SK-N-SH (cell line): Measurements from ENCODE around the gene HAT1. TPM values are rescaled to one million over a fixed set of nuclear protein-coding genes. Genes with fewer than 3 reads are reported as not detected.

Experiments
- CTCF ChIA-PET: fragments of 300-600, 350-600 bp; formaldehyde crosslinking; extraction: SDS; loops from one replicate; lab custom pipeline; 2021; lab: Yijun Ruan, JAX
- POLR2A ChIA-PET: fragments of 350-600 bp; sonication (Branson Sonifier 250); formaldehyde crosslinking; extraction: SDS; loops from one replicate; lab custom pipeline; 2020; ENCODE audit warnings: antibody characterized with exemption, inconsistent platforms; lab: Yijun Ruan, JAX
- DNase-seq: peaks from one replicate; pipeline ENCODE4 v3.0.0; 2012
- H2AFZ ChIP-seq: fragments of 200-600 bp; sonication (generic); 2 replicates; pipeline ENCODE4 v1.8.1; 2016; ENCODE audit warnings: antibody characterized with exemption, mild to moderate bottlenecking, low read depth
- H3F3A ChIP-seq: fragments of 200-600 bp; sonication (generic); replicated peaks from 2 replicates; pipeline ENCODE3; 2016; ENCODE audit warnings: antibody characterized with exemption, mild to moderate bottlenecking; ENCODE audit not compliant: insufficient read depth
- H3K27ac ChIP-seq, 2 experiments: fragments of 200-500 bp in 1 of 2; fragments of 200-600 bp in 1 of 2; sonication (Bioruptor generic) in 1 of 2; sonication (generic), shearing (Covaris generic) in 1 of 2; 2 replicates each; pipeline versions ENCODE4 v1.5.1 to v1.6.1; 2014 to 2016; ENCODE audit warnings: low read depth in 2 of 2, inconsistent platforms in 1 of 2, low read length in 1 of 2, mild to moderate bottlenecking in 1 of 2, mixed read lengths in 1 of 2
- H3K27me3 ChIP-seq: fragments of 200-600 bp; sonication (generic), shearing (Covaris generic); 2 replicates; pipeline ENCODE4 v1.6.1; 2016; ENCODE audit warnings: mixed run types; ENCODE audit not compliant: insufficient read depth
- H3K36me3 ChIP-seq, 2 experiments: fragments of 200-500 bp in 1 of 2; fragments of 200-600 bp in 1 of 2; sonication (Bioruptor generic) in 1 of 2; sonication (generic) in 1 of 2; replicated peaks in 1 of 2; 2 replicates each; pipeline versions ENCODE3 to v1.5.1; 2014 to 2016; ENCODE audit warnings: low read length in 1 of 2, mild to moderate bottlenecking in 1 of 2; ENCODE audit not compliant: insufficient read depth in 2 of 2, control insufficient read depth in 1 of 2
- H3K4me1 ChIP-seq, 2 experiments: fragments of 200-500 bp in 1 of 2; fragments of 200-600 bp in 1 of 2; sonication (Bioruptor generic) in 1 of 2; sonication (generic), shearing (Covaris generic) in 1 of 2; 2 replicates each; pipeline versions ENCODE4 v1.5.1 to v1.6.1; 2014 to 2016; ENCODE audit warnings: low read depth in 1 of 2, low read length in 1 of 2, mixed run types in 1 of 2; ENCODE audit not compliant: insufficient read depth in 2 of 2, control insufficient read depth in 1 of 2
- H3K4me2 ChIP-seq: fragments of 200-600 bp; sonication (generic), shearing (Covaris generic); 2 replicates; pipeline ENCODE4 v1.6.1; 2017; ENCODE audit warnings: mixed run types
- H3K4me3 ChIP-seq, 2 experiments: fragments of 200-500 bp in 1 of 2; fragments of 200-600 bp in 1 of 2; sonication (Bioruptor generic) in 1 of 2; sonication (generic), shearing (Covaris generic) in 1 of 2; 2 replicates each; pipeline versions ENCODE4 v1.5.1 to v1.8.1; 2014 to 2016; ENCODE audit warnings: low read depth in 2 of 2, inconsistent platforms in 1 of 2, low read length in 1 of 2, mild to moderate bottlenecking in 1 of 2, mixed read lengths in 1 of 2, moderate library complexity in 1 of 2
- H3K79me2 ChIP-seq: fragments of 200-600 bp; sonication (generic); 2 replicates; pipeline ENCODE4 v1.8.1; 2017; ENCODE audit warnings: mild to moderate bottlenecking; ENCODE audit not compliant: insufficient read depth
- H3K9ac ChIP-seq: fragments of 200-600 bp; sonication (generic); 2 replicates; pipeline ENCODE4 v1.6.1; 2017; ENCODE audit warnings: mixed run types
- H3K9me2 ChIP-seq: fragments of 200-600 bp; sonication (generic); 2 replicates; pipeline ENCODE4 v1.6.1; 2017; ENCODE audit warnings: mixed run types
- H3K9me3 ChIP-seq: fragments of 200-600 bp; sonication (generic); 2 replicates; pipeline ENCODE4 v1.6.1; 2017; ENCODE audit warnings: mixed run types, mild to moderate bottlenecking, moderate library complexity
- H4K20me1 ChIP-seq: fragments of 200-600 bp; sonication (generic); 2 replicates; pipeline ENCODE4 v1.6.1; 2017; ENCODE audit warnings: mild to moderate bottlenecking, mixed run types; ENCODE audit not compliant: insufficient read depth
- CHD2 ChIP-seq: fragments of 150-350 bp; IDR thresholded peaks from 2 replicates; pipeline ENCODE4 v1.6.1; 2018; ENCODE audit warnings: low read length; ENCODE audit not compliant: partially characterized antibody
- ELF1 ChIP-seq: IDR thresholded peaks from 2 replicates; pipeline ENCODE4 v1.4.0; 2012
- EP300 ChIP-seq, 2 experiments: IDR thresholded peaks; 2 replicates each; pipeline versions ENCODE4 v1.4.0 to v1.6.1; 2012; ENCODE audit warnings: borderline replicate concordance in 1 of 2, low read depth in 1 of 2, low read length in 1 of 2
- EZH2phosphoT487 ChIP-seq: fragments of 200-600 bp; sonication (generic); IDR thresholded peaks from 2 replicates; pipeline ENCODE4 v1.6.1; 2017; ENCODE audit warnings: low read depth, mixed run types, mild to moderate bottlenecking, antibody characterized with exemption, moderate library complexity, borderline replicate concordance
- FOSL2 ChIP-seq: IDR thresholded peaks from 2 replicates; pipeline ENCODE4 v1.4.0; 2012; ENCODE audit warnings: low read depth, mild to moderate bottlenecking, moderate library complexity, borderline replicate concordance
- GATA2 ChIP-seq: sonication (generic); formaldehyde crosslinking; IDR thresholded peaks from 2 replicates; pipeline ENCODE4 v1.5.0; 2020; ENCODE audit warnings: mild to moderate bottlenecking, missing genetic modification reagents
- JUND ChIP-seq: IDR thresholded peaks from 2 replicates; pipeline ENCODE4 v1.4.0; 2012
- MXI1 ChIP-seq: IDR thresholded peaks from 2 replicates; pipeline ENCODE4 v1.6.1; 2012; ENCODE audit warnings: mild to moderate bottlenecking, low read depth, low read length, improper control_type of control experiment
- POLR2AphosphoS5 ChIP-seq: IDR thresholded peaks from 2 replicates; pipeline ENCODE4 v1.6.1; 2012; ENCODE audit warnings: low read depth, low read length
- RXRA ChIP-seq: IDR thresholded peaks from 2 replicates; pipeline ENCODE4 v1.4.0; 2012; ENCODE audit warnings: low read depth, mild to moderate bottlenecking, borderline replicate concordance
- SIN3A ChIP-seq: IDR thresholded peaks from 2 replicates; pipeline ENCODE4 v1.6.1; 2012; ENCODE audit warnings: low read depth, mild to moderate bottlenecking, low read length, moderate library complexity, borderline replicate concordance
- TAF1 ChIP-seq: IDR thresholded peaks from 2 replicates; pipeline ENCODE4 v1.6.1; 2012; ENCODE audit warnings: low read depth, mild to moderate bottlenecking, low read length, moderate library complexity, borderline replicate concordance
- TEAD4 ChIP-seq: IDR thresholded peaks from 2 replicates; pipeline ENCODE4 v1.4.0; 2012; ENCODE audit warnings: mild to moderate bottlenecking, borderline replicate concordance; ENCODE audit not compliant: insufficient read depth
- WGBS: methylation state at CpG from one replicate; pipeline ENCODE4 v1.1.6; 2017; ENCODE audit warnings: low lambda C conversion rate; 5-methylcytosine and 5-hydroxymethylcytosine counted together
- polyA plus RNA-seq, 3 experiments: library from polyadenylated mRNA; depleted of rRNA; stranded (reverse); fragments of >200 nt; gene quantifications; 2 replicates each; pipeline ENCODE4 v1.2.3, GENCODE V29; 2012
- TF ChIP-seq, protein P1 (sequence below): IDR thresholded peaks from 2 replicates; pipeline ENCODE4 v1.4.0; 2012; ENCODE audit warnings: low read depth, borderline replicate concordance
- TF ChIP-seq, protein P2 (sequence below): fragments of 200-600 bp; sonication (generic); IDR thresholded peaks from 2 replicates; pipeline ENCODE4 v1.6.1; 2017; ENCODE audit warnings: antibody characterized with exemption, mild to moderate bottlenecking, moderate library complexity
- TF ChIP-seq, protein P3 (sequence below): fragments of 150-350 bp; IDR thresholded peaks from 2 replicates; pipeline ENCODE4 v1.6.1; 2016; ENCODE audit warnings: mild to moderate bottlenecking, low read depth, low read length

Gene HAT1
- polyA plus RNA-seq, 1 of the 3 experiments (the other 2 are of a cell fraction) = 18.6 TPM

DNA sequence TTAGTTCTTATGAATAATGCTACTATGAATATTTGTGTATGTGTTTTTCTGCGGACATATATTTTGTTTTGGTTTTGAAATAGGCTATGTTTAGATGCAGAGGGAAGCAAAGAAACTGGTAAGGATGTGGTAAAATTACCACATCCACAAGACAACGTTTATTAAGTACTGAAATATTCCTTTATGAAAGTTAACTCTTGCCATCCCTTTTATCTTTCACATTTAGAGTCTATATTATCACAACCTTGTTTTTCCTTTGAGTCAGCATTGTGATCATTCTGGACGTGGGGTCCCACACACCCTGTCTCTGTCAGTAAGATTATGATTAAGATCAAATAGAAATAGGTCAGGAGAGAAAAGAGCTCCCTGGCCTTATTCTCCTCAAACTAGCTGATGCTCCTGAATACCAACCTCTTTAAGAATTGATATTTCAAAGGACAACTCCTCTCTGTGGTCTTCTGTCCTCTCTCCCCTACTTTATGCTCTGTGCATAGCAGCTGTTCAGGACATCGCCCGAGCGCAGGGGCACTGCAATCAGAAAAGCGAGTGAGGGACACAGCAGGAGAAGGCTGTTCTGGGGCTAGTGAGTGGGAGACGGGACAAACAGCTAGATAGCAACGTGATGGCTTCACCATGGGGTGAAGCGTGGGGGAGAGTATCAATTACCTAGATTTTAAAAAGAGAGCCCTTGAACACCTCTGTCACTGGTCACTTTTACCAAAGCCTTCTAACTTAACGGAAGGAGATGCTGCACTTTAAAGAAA lies 89.7 kb downstream of the HAT1 start:
- CTCF ChIA-PET = no interaction called here
- POLR2A ChIA-PET = no interaction called here
- H2AFZ ChIP-seq = no peak overlapping the region
- no peaks in the 10 kb centered on the region for H3K9me2 ChIP-seq
- H3K9me3 ChIP-seq = no peaks in the 10 kb centered on the region
- TF ChIP-seq GATA2 (CRISPR knock-in tag) = no peak
- no peak for TF ChIP-seq EP300 (IDR thresholded peaks at IDR 0.05; ENCODE audit: borderline replicate concordance in 1 of 2, low read depth in 1 of 2, low read length in 1 of 2)
- TF ChIP-seq, protein P1, sequence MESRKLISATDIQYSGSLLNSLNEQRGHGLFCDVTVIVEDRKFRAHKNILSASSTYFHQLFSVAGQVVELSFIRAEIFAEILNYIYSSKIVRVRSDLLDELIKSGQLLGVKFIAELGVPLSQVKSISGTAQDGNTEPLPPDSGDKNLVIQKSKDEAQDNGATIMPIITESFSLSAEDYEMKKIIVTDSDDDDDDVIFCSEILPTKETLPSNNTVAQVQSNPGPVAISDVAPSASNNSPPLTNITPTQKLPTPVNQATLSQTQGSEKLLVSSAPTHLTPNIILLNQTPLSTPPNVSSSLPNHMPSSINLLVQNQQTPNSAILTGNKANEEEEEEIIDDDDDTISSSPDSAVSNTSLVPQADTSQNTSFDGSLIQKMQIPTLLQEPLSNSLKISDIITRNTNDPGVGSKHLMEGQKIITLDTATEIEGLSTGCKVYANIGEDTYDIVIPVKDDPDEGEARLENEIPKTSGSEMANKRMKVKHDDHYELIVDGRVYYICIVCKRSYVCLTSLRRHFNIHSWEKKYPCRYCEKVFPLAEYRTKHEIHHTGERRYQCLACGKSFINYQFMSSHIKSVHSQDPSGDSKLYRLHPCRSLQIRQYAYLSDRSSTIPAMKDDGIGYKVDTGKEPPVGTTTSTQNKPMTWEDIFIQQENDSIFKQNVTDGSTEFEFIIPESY = no peak
- TF ChIP-seq FOSL2 = no peak
- TF ChIP-seq EZH2phosphoT487 = no peak
- TF ChIP-seq RXRA = no peak
- TF ChIP-seq SIN3A = no peak
- no peak for TF ChIP-seq CHD2
- no peak for TF ChIP-seq POLR2AphosphoS5
- TF ChIP-seq JUND = no peak
- TF ChIP-seq, protein P2, sequence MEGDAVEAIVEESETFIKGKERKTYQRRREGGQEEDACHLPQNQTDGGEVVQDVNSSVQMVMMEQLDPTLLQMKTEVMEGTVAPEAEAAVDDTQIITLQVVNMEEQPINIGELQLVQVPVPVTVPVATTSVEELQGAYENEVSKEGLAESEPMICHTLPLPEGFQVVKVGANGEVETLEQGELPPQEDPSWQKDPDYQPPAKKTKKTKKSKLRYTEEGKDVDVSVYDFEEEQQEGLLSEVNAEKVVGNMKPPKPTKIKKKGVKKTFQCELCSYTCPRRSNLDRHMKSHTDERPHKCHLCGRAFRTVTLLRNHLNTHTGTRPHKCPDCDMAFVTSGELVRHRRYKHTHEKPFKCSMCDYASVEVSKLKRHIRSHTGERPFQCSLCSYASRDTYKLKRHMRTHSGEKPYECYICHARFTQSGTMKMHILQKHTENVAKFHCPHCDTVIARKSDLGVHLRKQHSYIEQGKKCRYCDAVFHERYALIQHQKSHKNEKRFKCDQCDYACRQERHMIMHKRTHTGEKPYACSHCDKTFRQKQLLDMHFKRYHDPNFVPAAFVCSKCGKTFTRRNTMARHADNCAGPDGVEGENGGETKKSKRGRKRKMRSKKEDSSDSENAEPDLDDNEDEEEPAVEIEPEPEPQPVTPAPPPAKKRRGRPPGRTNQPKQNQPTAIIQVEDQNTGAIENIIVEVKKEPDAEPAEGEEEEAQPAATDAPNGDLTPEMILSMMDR = no peak
- H3K4me3 ChIP-seq = no peak overlapping the region
- H3K4me2 ChIP-seq = no peak overlapping the region
- no peaks in the 10 kb centered on the region for H3F3A ChIP-seq
- H3K79me2 ChIP-seq = no peaks in the 10 kb centered on the region
- no peak overlapping the region for H3K9ac ChIP-seq
- no peaks in the 10 kb centered on the region for H3K27me3 ChIP-seq
- no peak for DNase-seq
- H3K27ac ChIP-seq = no peak overlapping the region
- H3K36me3 ChIP-seq = no peaks in the 10 kb centered on the region
- H3K4me1 ChIP-seq = no peaks in the 10 kb centered on the region
- 85% methylated on average over 11 of the region's 11 CpGs for WGBS
- H4K20me1 ChIP-seq = no peaks in the 10 kb centered on the region

DNA sequence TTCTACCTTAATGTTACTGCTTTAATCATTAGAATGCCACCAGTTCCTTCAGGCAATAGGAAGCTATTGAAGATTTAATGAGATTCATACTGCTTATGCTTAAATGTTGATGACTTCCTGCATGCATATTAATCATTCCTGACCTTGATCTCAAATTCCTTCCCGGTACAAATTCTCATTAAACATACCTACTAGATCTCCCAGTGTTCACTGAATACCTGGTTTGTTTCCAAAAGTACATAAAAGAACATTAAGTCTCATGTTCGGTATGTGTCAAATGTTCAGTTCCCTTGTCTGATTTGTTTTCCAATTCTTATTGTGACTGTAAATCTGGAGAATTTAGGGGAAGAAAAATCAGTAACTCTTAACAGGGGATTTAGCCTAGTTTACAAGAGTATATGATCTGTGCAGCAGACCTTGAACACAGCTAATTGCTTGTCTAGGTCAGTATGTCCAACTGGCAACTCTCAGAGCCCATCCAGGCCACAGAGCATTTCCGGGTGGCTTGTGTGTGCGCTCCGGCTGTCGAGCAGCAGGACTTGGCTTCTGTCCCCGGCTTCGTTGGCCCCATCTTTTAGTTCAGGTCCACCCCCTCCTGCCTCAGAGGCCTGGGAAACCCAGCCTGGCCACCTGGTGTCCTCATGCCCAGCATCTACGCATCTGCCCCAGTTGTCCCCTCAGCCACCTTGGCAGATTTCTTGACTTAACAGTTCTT lies 90.6 kb downstream of the HAT1 start:
- no peaks in the 10 kb centered on the region for H3K79me2 ChIP-seq
- ChIA-PET POLR2A (no interaction called here), CTCF (no interaction called here)
- H3K4me2 ChIP-seq = no peak overlapping the region
- no peaks in the 10 kb centered on the region for H3K27me3 ChIP-seq
- no peak overlapping the region for H3K4me3 ChIP-seq
- H3K9me3 ChIP-seq = no peaks in the 10 kb centered on the region
- DNase-seq = no peak
- H2AFZ ChIP-seq = no peak overlapping the region
- H4K20me1 ChIP-seq = no peaks in the 10 kb centered on the region
- H3K9me2 ChIP-seq = no peaks in the 10 kb centered on the region
- WGBS = 82% methylated on average over 8 of the region's 9 CpGs
- TF ChIP-seq, protein P3, sequence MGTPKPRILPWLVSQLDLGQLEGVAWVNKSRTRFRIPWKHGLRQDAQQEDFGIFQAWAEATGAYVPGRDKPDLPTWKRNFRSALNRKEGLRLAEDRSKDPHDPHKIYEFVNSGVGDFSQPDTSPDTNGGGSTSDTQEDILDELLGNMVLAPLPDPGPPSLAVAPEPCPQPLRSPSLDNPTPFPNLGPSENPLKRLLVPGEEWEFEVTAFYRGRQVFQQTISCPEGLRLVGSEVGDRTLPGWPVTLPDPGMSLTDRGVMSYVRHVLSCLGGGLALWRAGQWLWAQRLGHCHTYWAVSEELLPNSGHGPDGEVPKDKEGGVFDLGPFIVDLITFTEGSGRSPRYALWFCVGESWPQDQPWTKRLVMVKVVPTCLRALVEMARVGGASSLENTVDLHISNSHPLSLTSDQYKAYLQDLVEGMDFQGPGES = no peak
- TF ChIP-seq TAF1 (no peak), JUND (no peak), MXI1 (no peak), ELF1 (no peak), TEAD4 (no peak)
- TF ChIP-seq, all 33 proteins: peak for 0
- Histone ChIP-seq H3K27ac (no peak overlapping the region), H3F3A (no peaks in the 10 kb centered on the region), H3K36me3 (no peaks in the 10 kb centered on the region), H3K9ac (no peak overlapping the region), H3K4me1 (no peaks in the 10 kb centered on the region)
